ENCODE results near the gene PALM.

Gene PALM

DNA sequence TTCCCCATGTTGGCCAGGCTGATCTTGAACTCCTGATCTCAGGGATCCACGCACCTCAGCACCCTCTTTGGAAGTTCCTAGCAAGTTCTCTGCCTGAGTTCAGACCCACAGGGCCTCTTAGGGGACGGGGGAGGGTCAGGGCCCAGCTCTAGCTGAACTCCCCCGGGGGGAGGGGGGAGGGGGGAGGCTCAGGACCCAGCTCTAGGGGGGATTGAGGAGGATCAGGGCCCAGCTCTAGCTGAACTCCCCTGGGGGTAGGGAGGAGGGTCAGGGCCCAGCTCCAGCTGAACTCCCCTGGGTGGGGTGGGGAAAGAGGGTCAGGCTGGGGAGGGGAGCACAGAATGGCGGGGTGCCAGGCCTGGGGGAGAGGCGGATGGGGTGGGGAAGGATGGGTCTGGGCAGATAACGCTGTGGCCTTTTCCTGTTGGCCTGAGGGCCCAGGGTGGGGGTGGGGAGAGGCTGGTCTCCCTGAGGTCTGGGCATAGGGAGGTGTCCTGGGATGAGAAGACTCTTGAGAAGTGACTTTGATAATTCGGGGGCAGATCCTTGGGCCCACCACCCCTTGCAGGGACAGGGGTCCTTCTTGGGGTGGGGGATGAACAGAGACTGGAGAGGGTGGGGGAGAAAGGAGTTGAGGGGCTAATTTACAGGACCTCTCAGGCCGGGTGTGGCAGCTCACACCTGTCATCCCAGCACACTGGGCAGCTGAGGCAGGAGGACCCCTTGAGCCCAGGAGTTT is 83.0 kb downstream of the PALM start:
- TF ChIP-seq TAF1 (IDR thresholded peaks at IDR 0.05; ENCODE audit: borderline replicate concordance, insufficient read depth, low read length) (no peak), POLR2AphosphoS5 (IDR thresholded peaks at IDR 0.05; ENCODE audit: low read depth, low read length) (no peak), FOXP2 (optimal IDR thresholded peaks at IDR 0.05; ENCODE audit: borderline replicate concordance, extremely low read depth, extremely low read length, insufficient read depth) (no peak), SIN3A (IDR thresholded peaks at IDR 0.05; ENCODE audit: borderline replicate concordance, insufficient read depth, low read length) (no peak)
- TF ChIP-seq, protein P1, sequence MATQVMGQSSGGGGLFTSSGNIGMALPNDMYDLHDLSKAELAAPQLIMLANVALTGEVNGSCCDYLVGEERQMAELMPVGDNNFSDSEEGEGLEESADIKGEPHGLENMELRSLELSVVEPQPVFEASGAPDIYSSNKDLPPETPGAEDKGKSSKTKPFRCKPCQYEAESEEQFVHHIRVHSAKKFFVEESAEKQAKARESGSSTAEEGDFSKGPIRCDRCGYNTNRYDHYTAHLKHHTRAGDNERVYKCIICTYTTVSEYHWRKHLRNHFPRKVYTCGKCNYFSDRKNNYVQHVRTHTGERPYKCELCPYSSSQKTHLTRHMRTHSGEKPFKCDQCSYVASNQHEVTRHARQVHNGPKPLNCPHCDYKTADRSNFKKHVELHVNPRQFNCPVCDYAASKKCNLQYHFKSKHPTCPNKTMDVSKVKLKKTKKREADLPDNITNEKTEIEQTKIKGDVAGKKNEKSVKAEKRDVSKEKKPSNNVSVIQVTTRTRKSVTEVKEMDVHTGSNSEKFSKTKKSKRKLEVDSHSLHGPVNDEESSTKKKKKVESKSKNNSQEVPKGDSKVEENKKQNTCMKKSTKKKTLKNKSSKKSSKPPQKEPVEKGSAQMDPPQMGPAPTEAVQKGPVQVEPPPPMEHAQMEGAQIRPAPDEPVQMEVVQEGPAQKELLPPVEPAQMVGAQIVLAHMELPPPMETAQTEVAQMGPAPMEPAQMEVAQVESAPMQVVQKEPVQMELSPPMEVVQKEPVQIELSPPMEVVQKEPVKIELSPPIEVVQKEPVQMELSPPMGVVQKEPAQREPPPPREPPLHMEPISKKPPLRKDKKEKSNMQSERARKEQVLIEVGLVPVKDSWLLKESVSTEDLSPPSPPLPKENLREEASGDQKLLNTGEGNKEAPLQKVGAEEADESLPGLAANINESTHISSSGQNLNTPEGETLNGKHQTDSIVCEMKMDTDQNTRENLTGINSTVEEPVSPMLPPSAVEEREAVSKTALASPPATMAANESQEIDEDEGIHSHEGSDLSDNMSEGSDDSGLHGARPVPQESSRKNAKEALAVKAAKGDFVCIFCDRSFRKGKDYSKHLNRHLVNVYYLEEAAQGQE (IDR thresholded peaks at IDR 0.05; ENCODE audit: insufficient read depth in 1 of 2, low read depth in 2 of 2, low read length in 2 of 2): no peak

DNA sequence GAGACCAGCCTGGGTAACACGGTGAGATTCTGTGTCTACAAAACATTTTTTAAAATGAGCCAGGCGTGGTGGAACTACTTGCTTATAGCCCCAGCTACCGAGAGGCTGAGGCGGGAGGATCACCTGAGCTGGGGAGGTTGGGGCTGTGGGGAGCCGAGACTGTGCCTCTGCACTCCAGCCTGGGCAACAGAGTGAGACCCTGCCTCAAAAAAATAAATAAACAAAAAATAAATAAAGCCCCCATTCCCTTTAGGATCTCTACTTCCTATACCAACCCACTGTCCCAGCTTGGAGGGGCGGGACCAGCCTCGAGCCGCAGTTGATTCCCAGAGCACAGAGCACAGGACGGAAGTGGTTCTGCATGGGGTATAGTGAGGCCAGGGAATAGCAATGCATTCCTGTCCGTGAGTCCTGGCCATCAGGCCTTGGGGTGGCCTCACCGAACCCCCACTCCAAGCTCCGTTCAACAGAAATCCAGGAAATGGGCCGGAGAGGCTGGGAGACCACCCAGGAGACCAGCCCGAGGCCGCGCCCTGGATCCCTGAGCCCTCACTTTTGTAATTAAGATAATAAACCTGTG is 83.7 kb downstream of the PALM start:
- TF ChIP-seq POLR2AphosphoS5 (IDR thresholded peaks at IDR 0.05; ENCODE audit: low read depth, low read length) (no peak), SIN3A (IDR thresholded peaks at IDR 0.05; ENCODE audit: borderline replicate concordance, insufficient read depth, low read length) (no peak), TAF1 (IDR thresholded peaks at IDR 0.05; ENCODE audit: borderline replicate concordance, insufficient read depth, low read length) (no peak), FOXP2 (optimal IDR thresholded peaks at IDR 0.05; ENCODE audit: borderline replicate concordance, extremely low read depth, extremely low read length, insufficient read depth) (no peak)
- TF ChIP-seq, protein P1 (IDR thresholded peaks at IDR 0.05; ENCODE audit: insufficient read depth in 1 of 2, low read depth in 2 of 2, low read length in 2 of 2): no peak

DNA sequence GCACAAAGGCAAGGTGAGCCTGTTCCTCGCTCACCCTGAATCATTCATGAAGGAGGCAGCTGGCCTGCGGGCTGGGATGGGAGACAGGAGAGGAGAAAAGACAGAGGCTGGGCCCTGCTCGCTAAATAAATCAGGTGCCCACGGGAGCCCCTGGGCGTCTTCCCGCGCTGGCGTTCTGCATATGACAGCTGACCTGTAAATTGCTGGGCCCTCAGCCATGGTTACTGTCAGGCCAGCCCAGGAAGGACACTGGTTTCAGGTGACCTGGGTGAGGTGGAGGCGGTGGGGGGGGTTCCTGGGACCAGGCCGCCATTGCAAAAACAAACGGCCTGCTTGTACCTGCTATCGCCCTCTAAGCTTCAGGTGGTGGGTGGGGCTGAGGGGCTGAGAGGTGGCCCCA is 85.1 kb downstream of the PALM start:
- TF ChIP-seq POLR2AphosphoS5 (IDR thresholded peaks at IDR 0.05; ENCODE audit: low read depth, low read length) (no peak), FOXP2 (optimal IDR thresholded peaks at IDR 0.05; ENCODE audit: borderline replicate concordance, extremely low read depth, extremely low read length, insufficient read depth) (no peak), TAF1 (IDR thresholded peaks at IDR 0.05; ENCODE audit: borderline replicate concordance, insufficient read depth, low read length) (no peak), SIN3A (IDR thresholded peaks at IDR 0.05; ENCODE audit: borderline replicate concordance, insufficient read depth, low read length) (no peak)
- TF ChIP-seq, protein P1 (IDR thresholded peaks at IDR 0.05; ENCODE audit: insufficient read depth in 1 of 2, low read depth in 2 of 2, low read length in 2 of 2): no peak

DNA sequence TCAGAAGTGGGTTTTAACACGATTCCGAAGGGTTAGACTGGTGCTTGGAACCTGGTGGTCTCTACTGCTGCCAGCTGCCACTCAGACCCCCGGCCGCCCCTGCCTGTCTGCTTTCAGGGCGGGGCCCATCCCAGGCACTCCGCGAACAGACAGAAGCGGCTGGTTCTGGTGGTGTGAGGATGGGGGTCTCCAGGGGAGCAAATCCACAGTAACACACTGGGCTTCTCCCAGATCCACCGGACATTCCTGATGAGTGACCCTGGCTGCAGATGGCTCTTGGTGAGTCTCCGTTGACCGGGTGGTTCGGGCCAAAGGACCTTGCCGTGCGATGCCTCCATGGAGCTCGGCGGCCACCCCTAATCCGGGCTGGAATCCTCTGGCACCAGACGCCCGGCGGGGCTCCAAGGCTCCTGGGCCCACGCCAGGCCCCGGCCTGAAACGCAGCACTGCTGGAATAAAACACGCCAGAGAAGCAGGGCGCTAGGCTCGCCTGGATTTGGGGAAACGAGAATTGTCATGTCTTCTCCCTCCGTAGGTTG is 86.4 kb downstream of the PALM start:
- TF ChIP-seq SIN3A (IDR thresholded peaks at IDR 0.05; ENCODE audit: borderline replicate concordance, insufficient read depth, low read length) (no peak), POLR2AphosphoS5 (IDR thresholded peaks at IDR 0.05; ENCODE audit: low read depth, low read length) (no peak), TAF1 (IDR thresholded peaks at IDR 0.05; ENCODE audit: borderline replicate concordance, insufficient read depth, low read length) (no peak), FOXP2 (optimal IDR thresholded peaks at IDR 0.05; ENCODE audit: borderline replicate concordance, extremely low read depth, extremely low read length, insufficient read depth) (no peak)
- TF ChIP-seq, protein P1 (IDR thresholded peaks at IDR 0.05; ENCODE audit: insufficient read depth in 1 of 2, low read depth in 2 of 2, low read length in 2 of 2): no peak

Measured in PFSK-1 (cell line).